ENCODE data around the gene FOXO6. TPM values are rescaled to one million over a fixed set of nuclear protein-coding genes. Genes with fewer than 3 reads are reported as not detected.

FOXO6 gene
- total RNA-seq, 2 donors from 2014 or later: 0.52 to 0.75 TPM

DNA sequence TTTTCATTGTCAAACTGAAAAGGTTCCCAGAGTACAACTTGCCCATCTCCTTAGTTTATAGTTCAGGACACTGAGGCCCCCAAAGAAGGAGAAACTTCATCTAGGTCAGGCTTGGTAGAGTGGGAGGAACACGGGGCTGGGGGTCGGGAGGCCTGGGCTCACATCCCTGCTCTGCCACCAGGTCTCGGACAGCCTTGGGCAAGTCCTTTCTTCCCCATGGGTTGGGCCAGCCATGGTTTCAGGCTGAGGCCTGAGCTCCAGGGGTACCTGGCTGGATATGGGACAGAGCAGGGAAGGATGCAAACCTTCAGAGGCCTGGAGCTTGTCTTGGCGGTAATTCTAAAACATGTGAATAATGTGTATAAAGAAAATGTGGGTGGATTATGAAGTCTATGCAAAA is 17.0 kb downstream of the FOXO6 start:
- ATAC-seq (no peak), DNase-seq (no peak)
- intact Hi-C loops (cut with DNase I, micrococcal nuclease): no loop called here

DNA sequence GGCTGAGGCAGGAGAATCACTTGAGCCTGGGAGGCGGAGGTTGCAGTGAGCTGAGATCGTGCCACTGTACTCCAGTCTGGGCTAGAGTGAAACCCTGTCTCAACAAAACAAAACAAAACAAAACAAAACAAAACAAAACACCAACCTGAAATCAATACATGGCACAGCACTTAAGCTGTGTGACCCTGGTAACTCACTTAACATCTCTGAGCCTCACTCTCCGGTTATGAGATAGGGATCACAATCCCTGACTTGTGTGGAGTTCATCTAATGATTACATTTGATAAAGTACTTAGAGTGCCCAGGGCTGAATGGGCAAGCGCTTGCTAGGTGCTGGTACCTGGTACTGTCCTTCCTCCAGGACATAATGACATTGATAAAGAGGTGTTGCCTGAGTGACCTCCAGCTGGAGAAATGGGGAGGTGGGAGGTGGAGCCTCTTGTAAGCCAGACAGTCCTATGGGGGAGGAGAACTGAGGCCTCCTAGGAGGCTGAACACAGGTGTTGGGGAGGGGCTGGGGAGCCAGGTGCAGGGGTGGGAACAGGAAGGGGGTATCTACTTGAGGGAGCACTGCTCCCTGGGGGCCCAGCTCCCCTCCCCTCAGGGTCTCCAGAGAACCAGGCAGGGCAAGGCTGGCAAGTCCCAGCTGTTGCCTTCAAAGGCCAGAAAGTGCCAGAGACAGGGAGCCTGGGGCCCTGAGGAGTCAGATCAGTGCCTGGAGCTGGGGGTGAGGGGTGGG is 17.9 kb downstream of the FOXO6 start:
- intact Hi-C loops (cut with DNase I, micrococcal nuclease): no loop called here
- no peak for ATAC-seq

DNA sequence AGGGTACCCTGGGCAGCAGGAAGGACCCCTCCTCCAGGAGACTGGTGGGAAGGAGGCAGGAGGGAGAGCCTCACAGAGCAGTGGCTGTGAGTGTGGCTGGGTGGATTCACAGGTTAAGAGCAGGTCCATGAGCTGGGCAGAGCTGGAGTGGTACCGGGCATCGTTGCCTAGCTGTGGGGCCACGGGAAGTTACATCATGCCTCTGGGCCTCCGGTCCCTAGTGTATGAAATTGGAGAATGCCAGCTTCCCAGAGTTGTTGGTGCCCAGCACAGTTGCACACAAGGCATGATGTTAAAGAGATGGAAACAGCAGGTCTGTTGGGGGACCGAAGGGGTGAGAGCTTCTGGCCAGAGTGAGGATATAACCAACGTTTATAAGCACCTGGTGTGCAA is 18.5 kb downstream of the FOXO6 start:
- ATAC-seq (no peak), DNase-seq (no peak)
- intact Hi-C loops (cut with DNase I, micrococcal nuclease): no loop called here

More for the DNA sequence above, 17.9 kb downstream of the FOXO6 start:
- no peak for DNase-seq

DNA sequence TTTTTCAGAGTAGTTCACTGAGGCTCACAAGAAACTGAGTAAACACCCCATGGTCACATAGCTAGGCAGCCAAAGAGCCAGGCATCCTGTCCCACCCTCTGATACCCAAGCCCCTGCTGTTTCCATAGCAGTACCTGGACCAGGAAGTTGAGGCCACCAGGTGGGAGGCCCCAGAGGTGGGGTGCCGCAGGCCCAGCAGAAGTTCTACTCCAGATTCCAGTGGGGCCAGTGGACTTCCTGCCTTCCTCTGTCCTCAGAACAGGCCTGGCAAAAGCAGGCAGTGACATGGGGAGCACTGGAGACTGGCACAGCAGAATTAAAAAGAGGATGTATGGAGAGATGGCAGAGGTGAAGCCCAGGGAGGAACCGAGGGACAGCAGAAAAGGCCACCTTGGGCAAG is 19.0 kb downstream of the FOXO6 start:
- ATAC-seq: no peak
- DNase-seq: no peak
- intact Hi-C loops (cut with DNase I, micrococcal nuclease): no loop called here

DNA sequence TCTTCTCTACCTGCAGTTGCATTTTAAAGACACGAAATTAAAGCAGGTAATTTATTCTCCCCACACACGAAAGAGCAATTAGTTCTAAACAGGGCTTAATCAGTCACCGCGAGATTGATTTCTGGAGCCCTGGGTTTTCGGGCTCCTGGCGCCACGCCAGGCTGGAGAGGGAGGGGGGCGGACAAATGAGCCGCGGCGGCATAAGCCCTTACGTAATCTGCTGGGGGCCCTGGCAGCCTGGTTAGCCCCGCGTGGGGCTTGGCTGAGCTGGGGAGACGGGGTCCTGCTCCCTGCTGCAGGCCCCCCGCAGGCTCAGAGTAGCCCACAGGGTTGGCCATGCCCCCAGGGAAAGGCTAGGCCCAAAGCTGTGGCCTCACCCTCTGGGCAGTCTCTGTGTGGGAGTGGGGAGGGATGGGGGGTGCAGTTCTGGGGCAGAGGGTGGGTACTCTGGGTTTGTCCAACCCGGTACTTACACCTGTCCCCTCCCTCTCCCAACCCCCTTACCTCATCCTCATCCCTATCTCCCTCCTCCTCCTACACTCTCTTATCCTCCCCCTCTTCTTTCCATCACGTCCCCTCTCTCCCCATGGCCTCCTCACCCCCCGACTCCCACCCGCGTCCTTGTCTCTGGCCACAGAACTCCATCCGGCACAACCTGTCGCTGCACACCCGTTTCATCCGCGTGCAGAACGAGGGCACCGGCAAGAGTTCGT is 19.9 kb downstream of the FOXO6 start:
- ATAC-seq: no peak
- DNase-seq: peak in 1 of 2 donors; percentile 37
- intact Hi-C loops (cut with DNase I, micrococcal nuclease): no loop called here

DNA sequence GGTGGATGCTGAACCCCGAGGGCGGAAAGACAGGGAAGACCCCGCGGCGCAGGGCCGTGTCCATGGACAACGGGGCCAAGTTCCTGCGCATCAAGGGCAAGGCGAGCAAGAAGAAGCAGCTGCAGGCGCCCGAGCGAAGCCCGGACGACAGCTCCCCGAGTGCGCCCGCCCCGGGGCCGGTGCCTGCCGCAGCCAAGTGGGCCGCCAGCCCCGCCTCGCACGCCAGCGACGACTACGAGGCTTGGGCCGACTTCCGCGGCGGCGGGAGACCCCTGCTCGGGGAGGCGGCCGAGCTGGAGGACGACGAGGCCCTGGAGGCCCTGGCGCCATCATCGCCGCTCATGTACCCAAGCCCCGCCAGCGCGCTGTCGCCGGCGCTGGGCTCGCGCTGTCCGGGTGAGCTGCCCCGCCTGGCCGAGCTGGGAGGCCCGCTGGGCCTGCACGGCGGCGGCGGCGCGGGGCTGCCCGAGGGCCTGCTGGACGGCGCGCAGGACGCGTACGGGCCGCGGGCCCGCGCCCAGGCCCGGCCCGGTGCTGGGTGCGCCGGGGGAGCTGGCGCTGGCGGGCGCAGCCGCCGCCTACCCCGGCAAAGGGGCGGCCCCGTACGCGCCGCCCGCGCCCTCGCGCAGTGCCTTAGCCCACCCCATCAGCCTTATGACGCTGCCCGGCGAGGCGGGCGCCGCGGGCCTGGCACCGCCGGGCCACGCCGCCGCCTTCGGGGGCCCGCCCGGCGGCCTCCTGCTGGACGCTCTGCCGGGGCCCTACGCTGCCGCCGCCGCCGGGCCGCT is 20.7 kb downstream of the FOXO6 start:
- DNase-seq (peak in 1 of 2 donors; percentile 39), ATAC-seq (peak; percentile 77)
- intact Hi-C loops (cut with DNase I, micrococcal nuclease): no loop called here

DNA sequence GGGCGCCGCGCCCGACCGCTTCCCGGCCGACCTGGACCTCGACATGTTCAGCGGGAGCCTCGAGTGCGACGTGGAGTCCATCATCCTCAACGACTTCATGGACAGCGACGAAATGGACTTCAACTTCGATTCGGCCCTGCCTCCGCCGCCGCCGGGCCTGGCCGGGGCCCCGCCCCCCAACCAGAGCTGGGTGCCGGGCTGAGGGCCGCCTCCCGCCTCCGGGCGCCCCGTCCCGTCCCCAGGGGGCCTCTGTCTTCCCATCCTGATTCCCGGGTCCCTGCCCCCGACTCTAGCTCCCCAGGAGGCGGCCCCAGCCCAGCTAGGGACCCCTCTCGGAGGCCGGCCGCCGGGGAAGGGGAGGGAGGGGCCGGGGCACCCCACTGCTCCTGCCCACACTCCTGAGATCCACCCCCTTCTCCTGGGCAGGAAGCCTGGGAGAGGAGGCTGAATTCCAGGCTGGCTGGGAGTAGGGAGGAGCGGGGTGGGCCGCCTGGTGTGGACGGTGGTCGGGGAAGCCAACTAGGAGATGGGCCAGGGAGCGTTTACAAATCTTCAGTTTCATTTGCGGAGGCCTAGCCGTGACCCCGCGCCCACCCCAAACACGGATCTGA is 21.4 kb downstream of the FOXO6 start:
- ATAC-seq (peak; percentile 46), DNase-seq (peak in 1 of 2 donors; percentile 28)
- intact Hi-C loops (cut with DNase I, micrococcal nuclease): no loop called here

DNA sequence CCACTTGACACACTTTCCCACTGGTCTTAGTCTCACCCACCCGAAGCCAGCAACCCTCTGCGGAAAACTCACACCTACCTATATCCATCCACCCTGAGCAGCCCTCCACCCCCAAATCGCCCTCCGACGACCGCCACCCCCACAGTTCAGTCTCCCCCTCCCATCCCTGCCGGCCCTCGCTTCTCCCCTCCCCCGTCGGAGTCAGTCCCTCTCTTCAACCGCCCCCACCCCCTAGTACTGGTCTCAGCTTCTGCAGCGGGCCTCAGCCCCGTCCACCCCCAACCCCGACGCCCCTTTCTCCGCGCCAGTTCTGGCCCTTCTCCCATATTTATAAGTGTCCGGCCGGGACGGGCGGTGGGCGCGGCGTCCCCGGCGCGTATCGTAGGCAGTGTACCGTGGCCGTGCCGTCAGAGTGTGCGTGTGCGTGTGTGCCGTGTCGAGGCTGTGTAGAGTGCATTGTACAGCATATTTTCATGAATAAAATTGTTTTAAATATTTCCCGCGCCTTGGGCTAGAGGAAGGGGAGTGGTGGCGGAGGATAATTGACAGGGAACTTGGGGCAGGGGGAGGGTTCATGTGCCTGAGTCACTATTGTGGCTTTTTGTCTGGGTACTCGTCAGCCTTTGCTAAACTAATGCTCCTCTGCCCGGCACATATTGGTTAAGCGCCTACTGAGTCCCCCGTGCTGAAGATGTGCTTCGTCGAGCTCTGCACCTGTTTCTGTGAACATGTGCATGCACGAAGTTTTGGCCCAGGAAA is 22.0 kb downstream of the FOXO6 start:
- DNase-seq: no peak
- intact Hi-C loops (cut with DNase I, micrococcal nuclease): no loop called here
- no peak for ATAC-seq

DNA sequence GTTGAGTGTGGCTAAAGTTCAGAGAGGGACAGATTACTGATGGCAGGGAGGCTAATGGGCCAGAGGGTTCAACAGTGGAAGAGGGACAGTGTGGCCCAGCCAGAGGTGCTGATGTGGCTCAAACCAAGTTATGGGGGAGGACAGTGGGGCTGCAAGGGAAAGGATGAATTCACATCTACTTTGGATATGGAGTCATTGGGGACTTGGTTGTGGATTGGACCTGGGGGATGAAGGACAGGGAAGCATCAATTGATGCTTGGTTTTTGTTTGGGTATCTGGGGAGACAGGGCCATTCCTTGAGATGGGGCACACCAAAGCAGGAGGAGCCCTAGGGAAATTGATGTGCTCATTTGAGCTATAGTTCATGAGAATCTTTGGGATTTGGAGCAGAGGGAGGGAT is 23.3 kb downstream of the FOXO6 start:
- no peak for DNase-seq
- intact Hi-C loops (cut with DNase I, micrococcal nuclease): no loop called here
- ATAC-seq: no peak

DNA sequence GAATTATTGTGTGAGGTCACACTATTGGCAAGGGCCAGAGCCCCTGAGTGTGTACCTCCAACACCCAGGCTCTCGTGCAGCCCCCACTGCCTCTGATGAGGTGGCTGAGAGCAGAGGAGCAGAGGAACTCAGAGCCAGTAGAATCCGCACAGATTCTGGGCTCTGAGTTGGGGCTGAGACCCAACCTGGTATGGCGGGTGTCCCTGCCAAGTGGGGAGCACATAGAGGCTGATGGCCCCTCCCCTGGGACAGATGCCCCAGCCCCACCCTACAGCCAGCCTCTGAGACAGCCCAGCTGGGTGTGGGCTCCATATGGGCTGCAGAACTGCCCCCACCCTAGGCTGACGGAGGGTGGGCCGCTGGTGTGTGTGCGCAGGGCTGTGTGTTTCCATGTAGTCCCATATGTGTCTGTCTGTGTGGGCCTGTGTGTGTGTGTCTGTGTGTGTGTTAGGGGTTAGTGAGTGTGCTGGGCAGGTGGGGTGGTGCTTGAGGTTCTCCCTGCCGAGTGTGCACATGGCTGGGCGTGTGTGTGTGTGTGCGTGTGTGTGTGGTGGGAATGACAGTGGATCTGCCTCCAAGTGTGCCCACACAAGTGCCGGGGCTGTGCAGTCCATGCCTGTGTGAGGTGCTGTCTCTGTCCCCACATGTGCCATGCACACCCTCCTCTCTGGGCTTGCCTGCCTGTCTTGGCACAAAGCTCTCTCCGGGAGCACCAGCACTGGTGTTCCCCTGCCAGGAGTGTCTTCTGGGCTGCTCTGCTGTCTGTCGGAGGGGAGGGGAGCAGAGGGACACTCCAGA is 24.4 kb downstream of the FOXO6 start:
- intact Hi-C loops (cut with DNase I, micrococcal nuclease): no loop called here
- ATAC-seq: no peak
- DNase-seq: no peak

DNA sequence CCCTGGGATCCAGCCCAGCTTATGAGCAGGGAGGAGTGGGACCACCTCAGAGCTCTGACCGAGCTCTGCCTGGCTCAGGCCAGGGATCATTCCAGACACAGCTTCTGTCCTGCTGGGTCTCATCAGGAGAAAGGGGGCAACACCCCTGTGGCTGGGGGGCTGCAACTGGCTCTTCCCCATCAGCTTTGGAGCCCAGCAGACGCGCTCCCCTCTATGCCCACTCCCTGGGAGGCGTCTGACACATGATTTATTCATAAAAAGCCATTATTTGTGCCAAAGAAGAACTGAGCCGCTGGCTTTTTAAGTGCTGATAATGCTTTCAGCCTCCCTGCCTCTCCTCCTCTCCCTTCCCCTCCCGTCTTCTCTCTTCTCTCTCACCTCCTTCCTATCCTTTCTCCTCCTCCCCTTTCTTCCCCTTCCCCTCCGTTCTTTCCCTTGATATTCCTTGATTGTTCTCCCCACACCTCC is 25.0 kb downstream of the FOXO6 start:
- DNase-seq (no peak), ATAC-seq (no peak)
- intact Hi-C loops (cut with DNase I, micrococcal nuclease): no loop called here

DNA sequence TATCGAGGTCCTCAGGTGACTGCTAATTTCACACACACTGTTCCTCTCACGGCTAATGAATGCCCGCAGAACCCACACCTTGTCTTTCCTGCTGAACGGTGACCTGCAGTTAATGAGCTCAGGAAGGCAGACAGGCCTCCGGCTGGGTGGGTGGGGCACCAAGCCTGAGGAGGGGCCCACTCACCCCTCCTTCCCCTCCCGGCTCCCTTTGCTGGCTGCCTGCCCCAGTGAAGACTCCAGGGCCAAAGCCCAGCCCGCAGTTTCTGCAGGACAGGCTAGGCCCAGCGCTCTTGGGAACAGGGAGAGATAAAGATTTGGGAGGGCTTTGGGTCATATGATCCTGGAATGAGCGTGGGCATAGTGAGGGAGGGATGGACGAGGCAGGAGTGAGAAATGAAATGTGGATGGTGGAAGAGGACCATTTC is 26.4 kb downstream of the FOXO6 start:
- peak; percentile 66 to 70 for DNase-seq
- intact Hi-C loops (cut with DNase I, micrococcal nuclease): no loop called here
- ATAC-seq: peak; percentile 91

DNA sequence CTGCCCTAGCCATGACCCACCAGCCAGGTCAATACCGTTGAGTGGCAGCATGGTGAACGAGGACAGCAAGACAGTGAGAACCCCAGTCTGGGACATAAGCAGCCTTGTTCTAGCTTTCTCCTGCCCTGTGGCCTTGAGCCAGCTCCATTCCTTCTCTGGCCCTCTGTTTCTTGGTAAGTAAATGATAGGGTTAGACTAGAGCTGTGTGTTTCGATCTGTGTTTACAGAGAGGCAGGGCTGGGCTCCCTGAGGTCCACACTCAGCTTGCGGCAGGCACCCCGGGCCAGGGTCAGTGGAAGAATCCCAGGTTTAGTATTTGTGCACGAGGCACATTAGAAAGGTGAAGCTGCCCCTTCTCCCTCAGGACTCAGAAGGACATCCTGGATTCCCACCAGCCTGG is 27.3 kb downstream of the FOXO6 start:
- DNase-seq: no peak
- ATAC-seq: no peak
- intact Hi-C loops (cut with DNase I, micrococcal nuclease): no loop called here

DNA sequence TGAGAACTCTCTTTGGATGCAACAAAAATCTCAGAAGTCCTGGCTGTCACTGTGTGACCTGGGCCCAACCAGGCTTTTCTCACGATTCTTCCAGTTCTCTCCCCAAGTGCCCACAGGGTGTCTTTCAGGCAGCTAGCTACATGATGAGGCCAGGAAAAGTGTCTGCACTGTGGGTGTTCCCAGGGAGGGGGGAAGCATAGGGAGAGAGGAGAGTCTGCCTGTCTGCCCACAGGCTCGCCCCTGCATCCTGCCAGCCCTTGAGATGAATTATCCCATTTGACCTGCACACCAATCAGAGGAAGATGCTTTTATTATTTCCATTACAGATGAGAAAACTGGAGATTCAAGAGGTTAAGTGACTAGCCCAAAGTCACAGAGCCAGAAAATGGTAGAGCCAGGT is 27.8 kb downstream of the FOXO6 start:
- DNase-seq (no peak), ATAC-seq (no peak)
- intact Hi-C loops (cut with DNase I, micrococcal nuclease): no loop called here

DNA sequence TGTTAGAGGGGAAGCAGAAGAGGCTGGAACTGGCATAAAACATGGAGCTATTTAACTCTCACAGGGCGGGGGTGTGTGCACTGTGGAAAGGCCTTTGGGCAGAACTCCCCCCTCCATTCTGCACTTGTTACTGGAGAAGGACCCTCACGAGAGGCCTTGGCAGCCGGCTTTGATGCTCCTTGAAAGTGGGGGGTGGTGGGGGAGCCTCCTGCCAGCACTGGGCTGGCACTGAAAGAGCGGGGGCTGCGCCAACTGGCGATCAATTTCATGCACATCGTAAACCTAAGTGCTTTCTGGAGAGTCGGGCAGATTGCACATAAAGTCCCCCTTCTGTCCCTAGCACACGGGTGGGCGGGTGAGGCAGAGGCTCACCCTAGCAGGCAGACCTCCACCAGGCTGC is 28.9 kb downstream of the FOXO6 start:
- DNase-seq (no peak), ATAC-seq (no peak)
- intact Hi-C loops (cut with DNase I, micrococcal nuclease): no loop called here

DNA sequence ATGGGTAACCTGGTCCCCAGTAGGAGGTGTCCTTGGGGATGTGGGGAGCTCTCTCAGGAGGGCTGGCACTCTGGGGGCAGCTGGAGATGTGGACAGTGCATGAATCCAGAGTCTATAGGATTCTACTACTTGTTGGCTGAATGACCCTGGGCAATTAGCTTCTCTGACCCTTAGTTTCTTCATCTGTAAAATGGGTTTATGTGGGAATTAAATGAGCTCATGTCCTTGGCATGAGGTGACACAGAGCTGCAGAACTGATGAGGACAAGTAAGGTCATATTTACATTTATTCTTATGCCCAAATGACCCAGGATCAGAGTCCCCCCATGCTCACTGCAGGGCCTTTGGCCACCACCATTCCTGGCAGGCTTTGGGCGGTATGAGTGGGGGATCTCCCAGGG is 29.3 kb downstream of the FOXO6 start:
- intact Hi-C loops (cut with DNase I, micrococcal nuclease): no loop called here
- no peak for DNase-seq
- no peak for ATAC-seq

DNA sequence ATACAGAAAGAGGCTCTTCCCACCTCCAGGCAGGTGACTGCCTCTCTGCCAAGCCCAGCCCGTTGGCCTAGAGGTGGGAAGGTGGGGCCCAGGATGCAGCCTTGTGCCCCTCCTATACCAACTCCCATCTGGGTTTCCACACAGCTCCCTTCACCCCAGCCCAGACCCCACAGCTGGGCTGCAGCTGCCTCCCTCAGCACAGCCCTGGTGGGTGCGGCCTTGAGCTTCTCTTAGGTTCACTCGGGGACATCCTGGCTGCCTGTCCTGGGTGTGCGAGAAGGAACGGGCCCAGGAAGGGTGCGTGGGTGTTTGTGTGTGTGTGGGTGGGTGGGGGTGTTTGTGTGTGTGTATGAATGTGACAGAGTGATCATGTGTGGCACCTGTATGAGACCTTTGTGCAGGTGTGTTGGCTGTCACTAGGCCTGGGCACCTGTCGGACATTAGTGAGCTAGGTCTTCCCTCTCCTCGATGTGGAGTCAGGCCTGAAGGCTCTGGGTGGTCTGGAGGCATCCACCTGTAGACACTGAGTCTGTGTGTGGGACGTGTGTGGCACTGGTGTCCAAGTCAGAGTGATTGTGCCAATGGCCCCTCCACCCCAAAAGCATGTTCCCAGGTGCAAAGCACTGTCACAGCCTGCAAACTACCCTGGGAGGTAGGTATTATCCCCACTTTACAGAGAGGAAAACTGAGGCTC is 30.7 kb downstream of the FOXO6 start:
- DNase-seq (no peak), ATAC-seq (no peak)
- intact Hi-C loops (cut with DNase I, micrococcal nuclease): no loop called here
